ENCODE measurements around the gene RFX4.

Gene RFX4

GRCh38 chr12:106739318-106739717, 156.5 kb downstream of the RFX4 start:
- no peak for DNase-seq

GRCh38 chr12:106739815-106740530, 157.2 kb downstream of the RFX4 start:
- no peak for DNase-seq

- DNase-seq: no peak
Measured at GRCh38 chr12:106740818-106741217, 158.0 kb downstream of the RFX4 start.

GRCh38 chr12:106741247-106741646, 158.4 kb downstream of the RFX4 start:
- no peak for DNase-seq

GRCh38 chr12:106743270-106743988, 160.6 kb downstream of the RFX4 start:
- no peak for DNase-seq

GRCh38 chr12:106744600-106744999, 161.8 kb downstream of the RFX4 start:
- no peak for DNase-seq

GRCh38 chr12:106745181-106745745, 162.5 kb downstream of the RFX4 start:
- no peak for DNase-seq

GRCh38 chr12:106747973-106748436, 165.2 kb downstream of the RFX4 start:
- no peak for DNase-seq

- DNase-seq: no peak
Measured at GRCh38 chr12:106750524-106750923, 167.7 kb downstream of the RFX4 start.

GRCh38 chr12:106753526-106753925, 170.7 kb downstream of the RFX4 start:
- no peak for DNase-seq

GRCh38 chr12:106754331-106754730, 171.5 kb downstream of the RFX4 start:
- no peak for DNase-seq

- no peak for DNase-seq
Measured at GRCh38 chr12:106757623-106758348, 175.0 kb downstream of the RFX4 start.

GRCh38 chr12:106758349-106759110, 175.7 kb downstream of the RFX4 start:
- peak; percentile 26 for DNase-seq

- DNase-seq: no peak
Measured at GRCh38 chr12:106759526-106760183, 176.9 kb downstream of the RFX4 start.

GRCh38 chr12:106760184-106760531, 177.4 kb downstream of the RFX4 start:
- no peak for DNase-seq

GRCh38 chr12:106764220-106764619, 181.4 kb downstream of the RFX4 start:
- DNase-seq: peak; percentile 66

GRCh38 chr12:106764738-106765137, 181.9 kb downstream of the RFX4 start:
- DNase-seq: peak; percentile 62

- no peak for DNase-seq
Measured at GRCh38 chr12:106766393-106766826, 183.6 kb downstream of the RFX4 start.

- no peak for DNase-seq
Measured at GRCh38 chr12:106767206-106767605, 184.4 kb downstream of the RFX4 start.

GRCh38 chr12:106767954-106768822, 185.4 kb downstream of the RFX4 start:
- no peak for DNase-seq

GRCh38 chr12:106769078-106769477, 186.3 kb downstream of the RFX4 start:
- no peak for DNase-seq
